Lung (tissue), 12 donors: ENCODE data around the gene MYRFL. TPM values are rescaled to one million over a fixed set of nuclear protein-coding genes. Genes with fewer than 3 reads are reported as not detected.
A peak's percentile ranks its signal among the peaks of the same experiment; 100 is the strongest.

Source experiments
- ATAC-seq: fragments of 200-7000 bp; cut with Tn5 transposase; one replicate; pipeline ENCODE4 v1.9.1; 2020; ENCODE audit warnings: moderate number of reproducible peaks; ENCODE audit not compliant: insufficient read depth, low FRiP score
- DNase-seq, 3 donors: peaks; one replicate each; pipeline ENCODE4 v3.0.0-alpha.2; 2013 to 2017
- H3K27ac ChIP-seq, 2 donors: one replicate each; pipeline ENCODE4 v1.5.1; 2013; ENCODE audit warnings: mild to moderate bottlenecking in 2 of 2, moderate library complexity in 2 of 2, control low read depth in 1 of 2, inconsistent platforms in 1 of 2, low read depth in 1 of 2, low read length in 1 of 2
- H3K27me3 ChIP-seq, 3 donors: one replicate each; pipeline ENCODE4 v1.5.1; 2013; ENCODE audit warnings: low read length in 2 of 3; ENCODE audit not compliant: control insufficient read depth in 3 of 3, insufficient read depth in 3 of 3
- H3K36me3 ChIP-seq, 4 donors: one replicate each; pipeline ENCODE4 v1.5.1; 2013; ENCODE audit warnings: low read length in 4 of 4, mild to moderate bottlenecking in 1 of 4, moderate library complexity in 1 of 4; ENCODE audit not compliant: control insufficient read depth in 4 of 4, insufficient read depth in 4 of 4
- H3K4me1 ChIP-seq, 5 donors: one replicate each; pipeline ENCODE4 v1.5.1; 2013; ENCODE audit warnings: low read length in 5 of 5, mild to moderate bottlenecking in 2 of 5, moderate library complexity in 1 of 5; ENCODE audit not compliant: control insufficient read depth in 5 of 5, insufficient read depth in 5 of 5
- H3K4me3 ChIP-seq: one replicate; pipeline ENCODE4 v1.5.1; 2013; ENCODE audit warnings: mild to moderate bottlenecking, control low read depth, moderate library complexity
- H3K9ac ChIP-seq, 2 donors: one replicate each; pipeline ENCODE4 v1.5.1; 2013; ENCODE audit warnings: low read length in 2 of 2, control low read depth in 1 of 2; ENCODE audit not compliant: insufficient read depth in 1 of 2
- H3K9me3 ChIP-seq, 4 donors: one replicate each; pipeline ENCODE4 v1.5.1; 2013; ENCODE audit warnings: low read length in 3 of 4, mild to moderate bottlenecking in 1 of 4, moderate library complexity in 1 of 4; ENCODE audit not compliant: control insufficient read depth in 4 of 4, insufficient read depth in 3 of 4
- WGBS, 2 donors: extraction: QIAGEN DNeasy Blood & Tissue Kit; methylation state at CpG; one replicate each; pipeline ENCODE4 v1.1.7; 2013; 5-methylcytosine and 5-hydroxymethylcytosine counted together
- polyA plus RNA-seq, 2 donors: library from polyadenylated mRNA; stranded (reverse); fragments of 200-250 nt; gene quantifications; one replicate each; pipeline ENCODE4 v1.2.1, GENCODE V29; 2013
- total RNA-seq, 2 donors: library from RNA; depleted of rRNA in 1 of 2; stranded (reverse); fragments of >200 nt in 1 of 2; gene quantifications; one replicate each; pipeline ENCODE4 v1.2.1, GENCODE V29; 2014 to 2021
- TF ChIP-seq, protein P1 (sequence below): IDR thresholded peaks from 2 replicates; pipeline ENCODE4 v1.5.1; 2012; ENCODE audit warnings: mild to moderate bottlenecking; ENCODE audit errors: control extremely low read depth, extremely low read depth
- donor health status: control.
- donor health status: control.
- donor health status: Bipolar disorder and iron deficiency.
- donor health status: healthy.
- donor health status: DM: yes; HTN: yes; CAD: no.

Gene MYRFL
- total and polyA plus RNA-seq, 4 donors = 0.03 to 1.9 (median 0.15) TPM

DNA sequence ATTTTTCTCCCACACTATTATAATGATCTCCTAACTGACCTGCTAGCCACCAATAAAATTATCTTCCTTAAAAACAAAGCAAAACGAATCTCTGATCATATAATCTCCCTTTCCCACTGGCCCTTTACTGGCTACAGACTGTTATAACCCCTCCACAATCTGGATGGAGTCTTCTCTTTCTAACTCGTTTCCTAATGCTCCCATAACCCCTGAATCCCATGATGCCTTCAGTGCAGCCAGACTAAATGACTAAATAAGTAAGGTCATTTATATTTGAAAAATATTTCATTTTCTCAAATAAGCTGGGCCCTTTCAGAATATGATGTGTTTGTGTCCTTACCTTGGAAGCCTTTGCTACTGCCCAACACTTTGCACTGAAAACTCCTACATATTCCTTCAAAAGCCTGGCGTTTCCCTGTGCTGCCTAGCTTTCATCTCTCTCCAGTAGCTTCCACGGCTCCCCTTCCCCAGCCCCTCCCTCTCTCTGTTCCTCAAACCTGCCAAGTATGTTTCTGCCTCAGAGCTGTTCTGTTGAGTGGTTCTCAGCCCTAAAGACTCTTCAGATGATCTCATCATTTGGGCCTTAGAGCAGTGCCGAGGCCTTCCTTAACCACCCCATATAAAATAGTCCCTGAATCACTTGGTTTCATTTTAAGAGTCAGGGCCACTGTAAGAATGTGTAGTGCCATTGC lies 91.7 kb downstream of the MYRFL start:
- DNase-seq = peak; percentile 40 to 74 (median 56)
- TF ChIP-seq, protein P1, sequence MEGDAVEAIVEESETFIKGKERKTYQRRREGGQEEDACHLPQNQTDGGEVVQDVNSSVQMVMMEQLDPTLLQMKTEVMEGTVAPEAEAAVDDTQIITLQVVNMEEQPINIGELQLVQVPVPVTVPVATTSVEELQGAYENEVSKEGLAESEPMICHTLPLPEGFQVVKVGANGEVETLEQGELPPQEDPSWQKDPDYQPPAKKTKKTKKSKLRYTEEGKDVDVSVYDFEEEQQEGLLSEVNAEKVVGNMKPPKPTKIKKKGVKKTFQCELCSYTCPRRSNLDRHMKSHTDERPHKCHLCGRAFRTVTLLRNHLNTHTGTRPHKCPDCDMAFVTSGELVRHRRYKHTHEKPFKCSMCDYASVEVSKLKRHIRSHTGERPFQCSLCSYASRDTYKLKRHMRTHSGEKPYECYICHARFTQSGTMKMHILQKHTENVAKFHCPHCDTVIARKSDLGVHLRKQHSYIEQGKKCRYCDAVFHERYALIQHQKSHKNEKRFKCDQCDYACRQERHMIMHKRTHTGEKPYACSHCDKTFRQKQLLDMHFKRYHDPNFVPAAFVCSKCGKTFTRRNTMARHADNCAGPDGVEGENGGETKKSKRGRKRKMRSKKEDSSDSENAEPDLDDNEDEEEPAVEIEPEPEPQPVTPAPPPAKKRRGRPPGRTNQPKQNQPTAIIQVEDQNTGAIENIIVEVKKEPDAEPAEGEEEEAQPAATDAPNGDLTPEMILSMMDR = no peak
- Histone ChIP-seq H3K9ac (no peak overlapping the region), H3K27ac (no peak overlapping the region), H3K9me3 (no peaks in the 10 kb centered on the region), H3K4me3 (no peak overlapping the region), H3K4me1 (peaks cover 0 to 6% (median 0%) of the 10 kb centered on the region in 5 donors), H3K27me3 (no peaks in the 10 kb centered on the region), H3K36me3 (no peaks in the 10 kb centered on the region)
- 48 to 66% methylated on average over 5 of the region's 5 CpGs for WGBS, 2 donors
- peak; percentile 47 for ATAC-seq

GRCh38 chr12:69918287-69918686 lies 93.3 kb downstream of the MYRFL start:
- H3K27me3 ChIP-seq = no peaks in the 10 kb centered on the region
- H3K9ac ChIP-seq = no peak overlapping the region
- DNase-seq = no peak
- TF ChIP-seq, protein P1 = no peak
- H3K9me3 ChIP-seq = no peaks in the 10 kb centered on the region
- WGBS, 2 donors = 75 to 96% methylated on average over 2 of the region's 2 CpGs
- H3K27ac ChIP-seq = no peak overlapping the region
- H3K36me3 ChIP-seq = no peaks in the 10 kb centered on the region
- no peak for ATAC-seq
- no peak overlapping the region for H3K4me3 ChIP-seq
- peaks cover 0 to 6% (median 0%) of the 10 kb centered on the region in 5 donors for H3K4me1 ChIP-seq

GRCh38 chr12:69919495-69919894 lies 94.5 kb downstream of the MYRFL start:
- H3K9me3 ChIP-seq = no peaks in the 10 kb centered on the region
- no peak overlapping the region for H3K9ac ChIP-seq
- 62 to 79% methylated on average over 3 of the region's 3 CpGs for WGBS, 2 donors
- H3K4me1 ChIP-seq = peaks cover 0 to 6% (median 0%) of the 10 kb centered on the region in 5 donors
- no peak overlapping the region for H3K27ac ChIP-seq
- H3K27me3 ChIP-seq = no peaks in the 10 kb centered on the region
- TF ChIP-seq, protein P1 = no peak
- H3K4me3 ChIP-seq = no peak overlapping the region
- ATAC-seq (no peak), DNase-seq (no peak)
- H3K36me3 ChIP-seq = no peaks in the 10 kb centered on the region

DNA sequence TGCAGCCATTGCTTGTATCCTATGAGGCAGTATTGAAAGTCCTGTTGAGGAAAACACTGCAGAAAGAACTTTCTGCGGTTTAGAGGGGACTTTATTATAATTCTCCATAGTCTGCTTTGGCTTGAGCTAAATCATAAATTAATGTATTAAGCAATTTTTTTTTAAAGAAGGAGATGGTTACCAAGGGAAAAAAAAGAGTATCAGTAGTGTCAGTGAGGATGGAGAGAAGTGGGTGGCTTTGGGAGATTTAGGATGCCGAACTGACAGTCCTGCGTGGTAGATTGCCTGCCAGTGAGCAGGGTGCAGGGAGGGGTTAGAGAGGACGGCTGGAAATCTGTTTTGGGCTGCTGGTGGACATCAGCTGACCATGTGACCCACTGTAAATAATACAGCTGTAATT lies 96.8 kb downstream of the MYRFL start:
- DNase-seq (no peak), ATAC-seq (no peak)
- Histone ChIP-seq H3K4me1 (peaks cover 0 to 3% (median 0%) of the 10 kb centered on the region in 5 donors), H3K4me3 (no peak overlapping the region), H3K27me3 (no peaks in the 10 kb centered on the region), H3K27ac (no peak overlapping the region), H3K36me3 (no peaks in the 10 kb centered on the region), H3K9me3 (no peaks in the 10 kb centered on the region), H3K9ac (no peak overlapping the region)
- WGBS, 2 donors = 82% methylated on average over 4 of the region's 4 CpGs
- TF ChIP-seq, protein P1 = no peak
